Measurements from ENCODE around the gene TLR3.

Gene TLR3

DNA sequence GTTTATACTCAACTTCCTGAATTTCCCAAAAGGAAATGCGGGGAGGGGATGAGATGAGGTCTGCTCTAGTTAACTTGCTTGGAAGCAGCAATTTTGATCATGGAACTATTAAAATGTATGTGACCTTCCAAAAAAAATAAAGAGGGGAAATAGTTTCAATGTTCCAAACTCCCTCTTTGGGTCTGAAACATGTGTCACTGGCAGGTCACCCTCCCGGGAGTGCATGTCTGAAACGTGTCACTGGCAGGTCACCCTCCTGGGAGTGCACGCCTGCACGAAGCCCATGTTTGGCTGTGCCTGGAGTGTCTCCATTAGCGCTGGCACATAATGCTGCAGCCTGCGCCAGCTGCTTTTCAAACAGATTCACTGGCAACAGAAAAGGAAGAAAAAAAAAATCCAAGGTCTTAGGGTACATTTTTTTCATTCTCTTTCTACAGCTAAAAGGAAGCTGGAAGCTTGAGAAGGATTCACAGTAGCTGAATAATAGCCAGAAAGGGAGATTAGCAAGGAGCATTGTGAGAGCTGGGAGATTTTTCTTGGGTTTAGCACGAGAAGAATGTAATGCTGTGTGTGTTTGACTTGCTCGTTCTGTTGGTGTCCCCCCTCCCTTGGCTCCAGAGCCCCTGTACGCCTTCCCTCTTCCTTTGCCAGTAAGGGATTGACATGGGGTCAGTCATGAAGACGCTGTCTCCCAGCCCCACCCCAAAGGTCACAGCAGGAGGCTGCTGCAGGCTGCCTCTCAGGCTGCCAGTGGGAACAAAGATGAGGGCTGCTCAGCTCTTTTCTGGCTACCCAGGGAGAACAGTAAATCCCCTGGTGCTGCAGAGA lies 39.2 kb upstream of the TLR3 start:
- no peak for ATAC-seq (ENCODE audit: insufficient read depth, low read depth)
- no peak overlapping the region for H3K4me3 ChIP-seq (ENCODE audit: low read depth in 1 of 2, low read length in 2 of 2)
- TF ChIP-seq EZH2 (IDR thresholded peaks at IDR 0.05; ENCODE audit: borderline replicate concordance, low read depth, low read length, severe bottlenecking): no peak
- TF ChIP-seq, protein P1, sequence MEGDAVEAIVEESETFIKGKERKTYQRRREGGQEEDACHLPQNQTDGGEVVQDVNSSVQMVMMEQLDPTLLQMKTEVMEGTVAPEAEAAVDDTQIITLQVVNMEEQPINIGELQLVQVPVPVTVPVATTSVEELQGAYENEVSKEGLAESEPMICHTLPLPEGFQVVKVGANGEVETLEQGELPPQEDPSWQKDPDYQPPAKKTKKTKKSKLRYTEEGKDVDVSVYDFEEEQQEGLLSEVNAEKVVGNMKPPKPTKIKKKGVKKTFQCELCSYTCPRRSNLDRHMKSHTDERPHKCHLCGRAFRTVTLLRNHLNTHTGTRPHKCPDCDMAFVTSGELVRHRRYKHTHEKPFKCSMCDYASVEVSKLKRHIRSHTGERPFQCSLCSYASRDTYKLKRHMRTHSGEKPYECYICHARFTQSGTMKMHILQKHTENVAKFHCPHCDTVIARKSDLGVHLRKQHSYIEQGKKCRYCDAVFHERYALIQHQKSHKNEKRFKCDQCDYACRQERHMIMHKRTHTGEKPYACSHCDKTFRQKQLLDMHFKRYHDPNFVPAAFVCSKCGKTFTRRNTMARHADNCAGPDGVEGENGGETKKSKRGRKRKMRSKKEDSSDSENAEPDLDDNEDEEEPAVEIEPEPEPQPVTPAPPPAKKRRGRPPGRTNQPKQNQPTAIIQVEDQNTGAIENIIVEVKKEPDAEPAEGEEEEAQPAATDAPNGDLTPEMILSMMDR (IDR thresholded peaks at IDR 0.05; ENCODE audit: borderline replicate concordance, extremely low read depth, low read length, poor library complexity, severe bottlenecking): no peak
- no peaks in the 10 kb centered on the region for H3K27me3 ChIP-seq (ENCODE audit: insufficient read depth, low read length, poor library complexity)
- no peaks in the 10 kb centered on the region for H4K20me1 ChIP-seq (ENCODE audit: insufficient read depth, low read length)
- H3K36me3 ChIP-seq (ENCODE audit: insufficient read depth, low read length): no peaks in the 10 kb centered on the region
- no peak overlapping the region for H3K9ac ChIP-seq (ENCODE audit: low read depth, low read length)
- H3K4me2 ChIP-seq (ENCODE audit: insufficient read depth, low read length): no peak overlapping the region
- no peak overlapping the region for H3K27ac ChIP-seq (ENCODE audit: low read length)
- no peak for DNase-seq
- H3K4me1 ChIP-seq (ENCODE audit: insufficient read depth, low read length): no peaks in the 10 kb centered on the region
- H3K79me2 ChIP-seq (ENCODE audit: insufficient read depth, low read length): no peaks in the 10 kb centered on the region
- H3K9me3 ChIP-seq (ENCODE audit: insufficient read depth, low read length, severe bottlenecking): peaks cover 3% of the 10 kb centered on the region
- no peak overlapping the region for H2AFZ ChIP-seq (ENCODE audit: low read depth, low read length)

DNA sequence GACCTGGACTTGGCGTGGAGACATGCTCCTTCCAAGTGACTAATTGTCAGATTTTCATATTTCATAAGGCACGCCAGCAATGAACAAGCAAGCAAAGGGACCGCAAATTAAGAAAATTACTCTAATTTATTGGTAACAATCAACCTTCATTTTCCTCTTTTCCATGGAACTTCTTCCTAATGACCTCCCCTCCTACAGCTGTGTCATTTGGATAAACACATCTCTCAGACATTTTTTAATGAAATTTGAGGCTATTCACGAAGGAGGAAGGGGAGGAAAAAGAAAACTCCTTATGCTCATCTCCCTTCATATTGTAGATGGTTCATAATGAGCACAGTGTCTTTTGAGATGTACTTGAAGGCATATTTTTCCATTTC lies 38.6 kb upstream of the TLR3 start:
- no peak for DNase-seq
- no peak overlapping the region for H3K4me3 ChIP-seq (ENCODE audit: low read depth in 1 of 2, low read length in 2 of 2)

DNA sequence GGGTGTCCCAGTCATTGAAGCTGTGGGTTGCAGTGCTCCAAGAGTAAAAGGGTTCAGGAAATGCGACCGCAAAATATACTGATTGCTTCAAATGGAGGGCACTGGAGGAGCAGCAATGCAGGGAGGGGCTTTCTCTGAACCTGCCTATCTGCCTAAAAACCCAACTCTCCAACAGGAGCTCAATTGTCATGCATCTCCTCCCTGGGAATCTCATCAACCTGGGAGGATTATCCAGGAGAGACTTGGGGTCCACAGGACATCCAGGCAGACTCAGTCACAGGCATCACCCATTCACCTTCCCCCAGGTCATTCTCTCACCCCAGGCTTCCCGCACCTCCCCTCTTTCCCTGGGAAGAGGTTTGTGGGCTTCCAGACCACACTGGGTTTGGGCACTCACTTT lies 38.2 kb upstream of the TLR3 start:
- H3K79me2 ChIP-seq (ENCODE audit: insufficient read depth, low read length): no peaks in the 10 kb centered on the region
- peaks cover 7% of the 10 kb centered on the region for H3K9me3 ChIP-seq (ENCODE audit: insufficient read depth, low read length, severe bottlenecking)
- TF ChIP-seq, protein P1 (IDR thresholded peaks at IDR 0.05; ENCODE audit: borderline replicate concordance, extremely low read depth, low read length, poor library complexity, severe bottlenecking): no peak
- TF ChIP-seq EZH2 (IDR thresholded peaks at IDR 0.05; ENCODE audit: borderline replicate concordance, low read depth, low read length, severe bottlenecking): no peak
- H4K20me1 ChIP-seq (ENCODE audit: insufficient read depth, low read length): no peaks in the 10 kb centered on the region
- H3K4me1 ChIP-seq (ENCODE audit: insufficient read depth, low read length): no peaks in the 10 kb centered on the region
- H3K9ac ChIP-seq (ENCODE audit: low read depth, low read length): no peak overlapping the region
- no peak overlapping the region for H3K27ac ChIP-seq (ENCODE audit: low read length)
- H3K27me3 ChIP-seq (ENCODE audit: insufficient read depth, low read length, poor library complexity): no peaks in the 10 kb centered on the region
- H3K4me3 ChIP-seq (ENCODE audit: low read depth in 1 of 2, low read length in 2 of 2): no peak overlapping the region
- H3K4me2 ChIP-seq (ENCODE audit: insufficient read depth, low read length): no peak overlapping the region
- no peak for DNase-seq
- no peak for ATAC-seq (ENCODE audit: insufficient read depth, low read depth)
- no peaks in the 10 kb centered on the region for H3K36me3 ChIP-seq (ENCODE audit: insufficient read depth, low read length)
- no peak overlapping the region for H2AFZ ChIP-seq (ENCODE audit: low read depth, low read length)

More for the DNA sequence above, 38.6 kb upstream of the TLR3 start:
- TF ChIP-seq, protein P1 (IDR thresholded peaks at IDR 0.05; ENCODE audit: borderline replicate concordance, extremely low read depth, low read length, poor library complexity, severe bottlenecking): no peak
- no peak for TF ChIP-seq EZH2 (IDR thresholded peaks at IDR 0.05; ENCODE audit: borderline replicate concordance, low read depth, low read length, severe bottlenecking)
- no peaks in the 10 kb centered on the region for H3K36me3 ChIP-seq (ENCODE audit: insufficient read depth, low read length)
- H3K9me3 ChIP-seq (ENCODE audit: insufficient read depth, low read length, severe bottlenecking): peaks cover 7% of the 10 kb centered on the region
- H3K27me3 ChIP-seq (ENCODE audit: insufficient read depth, low read length, poor library complexity): no peaks in the 10 kb centered on the region
- no peaks in the 10 kb centered on the region for H3K4me1 ChIP-seq (ENCODE audit: insufficient read depth, low read length)
- H3K79me2 ChIP-seq (ENCODE audit: insufficient read depth, low read length): no peaks in the 10 kb centered on the region
- H4K20me1 ChIP-seq (ENCODE audit: insufficient read depth, low read length): no peaks in the 10 kb centered on the region
- H3K9ac ChIP-seq (ENCODE audit: low read depth, low read length): no peak overlapping the region
- no peak overlapping the region for H3K27ac ChIP-seq (ENCODE audit: low read length)
- no peak for ATAC-seq (ENCODE audit: insufficient read depth, low read depth)
- no peak overlapping the region for H2AFZ ChIP-seq (ENCODE audit: low read depth, low read length)
- H3K4me2 ChIP-seq (ENCODE audit: insufficient read depth, low read length): no peak overlapping the region

Data from DND-41 (cell line).